ENCODE measurements around the gene FAM163A.

DNA sequence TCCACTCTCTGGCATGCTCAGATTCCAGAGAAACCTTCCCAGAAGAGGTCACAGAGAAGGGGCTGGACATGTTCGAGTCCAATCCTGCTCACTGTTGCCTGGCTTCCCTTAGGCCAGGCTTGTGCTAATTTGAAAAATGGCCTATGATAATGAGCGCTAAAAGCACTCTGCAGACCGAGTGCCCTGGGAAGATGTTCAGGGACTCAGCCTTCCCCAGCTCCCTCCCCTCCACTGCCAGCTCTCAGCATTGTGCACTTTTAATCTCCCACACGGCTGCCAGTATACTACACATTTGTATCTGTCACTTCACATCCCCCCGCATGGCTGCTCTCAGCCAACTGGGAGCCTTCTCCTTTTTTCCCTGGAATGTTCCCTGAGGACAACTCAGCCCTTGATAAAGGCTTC is 24.1 kb downstream of the FAM163A start:
- TF ChIP-seq SP1 (IDR thresholded peaks at IDR 0.05) = no peak
- no peak for TF ChIP-seq SUZ12 (IDR thresholded peaks at IDR 0.05)
- no peak for TF ChIP-seq NFRKB (IDR thresholded peaks at IDR 0.05)
- TF ChIP-seq FOXM1 (IDR thresholded peaks at IDR 0.05; ENCODE audit: borderline replicate concordance) = no peak
- TF ChIP-seq FOXK2 (IDR thresholded peaks at IDR 0.05) = no peak
- TF ChIP-seq FOXA1 (IDR thresholded peaks at IDR 0.05) = no peak
- TF ChIP-seq HDGF (IDR thresholded peaks at IDR 0.05; ENCODE audit: borderline replicate concordance) = no peak
- TF ChIP-seq TARDBP (IDR thresholded peaks at IDR 0.05) = no peak
- no peak for TF ChIP-seq BHLHE40 (IDR thresholded peaks at IDR 0.05; ENCODE audit: borderline replicate concordance)
- TF ChIP-seq ELF4 (IDR thresholded peaks at IDR 0.05) = no peak
- no peak for TF ChIP-seq L3MBTL2 (conservative IDR thresholded peaks at IDR 0.05)
- TF ChIP-seq PKNOX1 (IDR thresholded peaks at IDR 0.05) = no peak
- TF ChIP-seq LEF1 (IDR thresholded peaks at IDR 0.05; ENCODE audit: borderline replicate concordance) = no peak
